HEK293T (cell line): ENCODE measurements around the gene MPZL3.

Experiments used
- CTCF ChIA-PET: fragments of 350-600 bp; formaldehyde crosslinking; extraction: SDS; loops from one replicate; lab custom pipeline; 2021; ENCODE audit warnings: antibody characterized with exemption, inconsistent platforms; lab: Yijun Ruan, JAX
- POLR2A ChIA-PET: fragments of 350-600 bp; formaldehyde crosslinking; extraction: SDS; loops from one replicate; lab custom pipeline; 2020; ENCODE audit warnings: antibody characterized with exemption, inconsistent platforms; lab: Yijun Ruan, JAX
- DNase-seq: peaks from one replicate; pipeline ENCODE4 v3.0.0; 2012; ENCODE audit warnings: mixed read lengths; ENCODE audit errors: extremely low spot score
- ARNT ChIP-seq: fragments of 450-650 bp; IDR thresholded peaks from 2 replicates; pipeline ENCODE4 v1.6.1; 2017; ENCODE audit warnings: mild to moderate bottlenecking
- BHLHE40 ChIP-seq: fragments of 450-650 bp; IDR thresholded peaks from 2 replicates; pipeline ENCODE4 v1.6.1; 2016; ENCODE audit warnings: mild to moderate bottlenecking, moderate library complexity, borderline replicate concordance
- CTBP1 ChIP-seq: fragments of 450-650 bp; IDR thresholded peaks from 2 replicates; pipeline ENCODE4 v1.6.1; 2016; ENCODE audit warnings: borderline replicate concordance
- ELF4 ChIP-seq: fragments of 450-650 bp; IDR thresholded peaks from 2 replicates; pipeline ENCODE4 v1.6.1; 2017; ENCODE audit warnings: antibody characterized with exemption
- FOXA1 ChIP-seq: fragments of 450-650 bp; IDR thresholded peaks from 2 replicates; pipeline ENCODE4 v1.6.1; 2016; ENCODE audit warnings: mild to moderate bottlenecking
- FOXK2 ChIP-seq: fragments of 450-650 bp; IDR thresholded peaks from 2 replicates; pipeline ENCODE4 v1.6.1; 2016; ENCODE audit warnings: mild to moderate bottlenecking
- FOXM1 ChIP-seq: fragments of 450-650 bp; IDR thresholded peaks from 2 replicates; pipeline ENCODE4 v1.6.1; 2017; ENCODE audit warnings: mild to moderate bottlenecking, borderline replicate concordance
- HDGF ChIP-seq: fragments of 450-650 bp; IDR thresholded peaks from 2 replicates; pipeline ENCODE4 v1.6.1; 2017; ENCODE audit warnings: antibody characterized with exemption, borderline replicate concordance
- L3MBTL2 ChIP-seq: fragments of 450-650 bp; conservative IDR thresholded peaks from 2 replicates; pipeline ENCODE4 v1.6.1; 2016; ENCODE audit warnings: mild to moderate bottlenecking
- LEF1 ChIP-seq: fragments of 450-650 bp; IDR thresholded peaks from 2 replicates; pipeline ENCODE4 v1.6.1; 2017; ENCODE audit warnings: mild to moderate bottlenecking, borderline replicate concordance
- NFRKB ChIP-seq: fragments of 450-650 bp; IDR thresholded peaks from 2 replicates; pipeline ENCODE4 v1.6.1; 2016; ENCODE audit warnings: mild to moderate bottlenecking, moderate library complexity
- SP1 ChIP-seq: fragments of 450-650 bp; IDR thresholded peaks from 2 replicates; pipeline ENCODE4 v1.6.1; 2017
- SUZ12 ChIP-seq: fragments of 450-650 bp; IDR thresholded peaks from 2 replicates; pipeline ENCODE4 v1.6.1; 2016; ENCODE audit warnings: mild to moderate bottlenecking
- TARDBP ChIP-seq: fragments of 450-650 bp; IDR thresholded peaks from 2 replicates; pipeline ENCODE4 v1.6.1; 2016
- ZNF384 ChIP-seq: fragments of 450-650 bp; IDR thresholded peaks from 2 replicates; pipeline ENCODE4 v1.6.1; 2016
- TF ChIP-seq, protein P1 (sequence below): fragments of 450-650 bp; IDR thresholded peaks from 2 replicates; pipeline ENCODE4 v1.6.1; 2016

MPZL3 gene

DNA sequence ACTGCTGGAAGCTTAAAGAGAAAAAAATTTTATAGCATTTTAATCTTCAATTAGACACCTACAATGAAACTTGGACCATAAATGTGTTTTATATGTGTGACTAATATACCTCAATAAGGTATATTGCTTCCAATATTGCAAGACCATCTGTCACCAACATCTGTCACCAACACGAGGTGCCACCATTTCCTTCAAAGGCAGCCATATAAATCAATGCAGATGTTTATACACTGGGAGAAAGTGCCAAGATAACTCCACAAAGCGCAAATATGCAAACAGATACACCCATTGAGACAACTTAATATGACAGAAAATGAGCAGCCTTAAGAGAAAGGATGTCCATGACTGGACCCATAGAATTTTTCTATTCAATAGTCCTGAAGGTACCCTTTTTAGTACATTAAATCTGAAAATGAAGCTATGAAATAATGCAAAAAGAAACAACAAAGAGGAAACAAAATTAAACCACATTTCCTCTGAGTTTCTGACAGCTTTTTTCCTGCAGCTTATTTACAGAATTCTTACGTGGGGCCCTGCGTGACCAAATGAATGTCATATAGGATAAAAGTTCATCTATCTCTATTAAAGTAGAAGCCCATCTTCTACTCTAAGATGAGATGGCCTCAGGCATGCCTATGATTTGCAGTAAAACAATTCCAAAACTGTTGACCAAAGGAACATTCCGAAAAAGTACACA, 12.5 kb downstream of the MPZL3 start:
- POLR2A ChIA-PET = no interaction called here
- DNase-seq = no peak
- CTCF ChIA-PET = no interaction called here
- TF ChIP-seq LEF1 (no peak), SP1 (no peak), ZNF384 (no peak), FOXK2 (no peak), ELF4 (no peak), BHLHE40 (no peak), TARDBP (no peak), SUZ12 (no peak), L3MBTL2 (no peak), CTBP1 (no peak), NFRKB (no peak), ARNT (no peak), FOXA1 (no peak), FOXM1 (no peak), HDGF (no peak)

DNA sequence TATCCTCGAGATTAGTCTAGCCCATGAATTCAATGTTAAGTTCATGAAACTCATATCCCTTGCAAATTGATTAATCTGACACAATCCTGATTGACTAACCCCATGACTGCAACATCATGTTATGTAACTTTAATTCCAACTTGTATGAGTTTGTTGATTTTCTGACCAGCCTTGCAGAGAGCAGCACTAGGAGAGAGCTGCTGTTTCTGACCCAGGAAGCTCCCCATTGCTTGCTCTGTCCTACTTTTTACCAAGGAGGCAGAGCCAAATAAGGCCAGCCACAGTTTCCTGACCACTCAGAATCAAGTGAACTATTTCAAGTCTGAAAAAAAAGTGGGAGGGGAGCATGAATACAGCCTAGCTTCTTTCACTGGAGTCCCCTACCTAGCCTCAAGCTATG, 13.2 kb downstream of the MPZL3 start:
- DNase-seq = no peak
- ChIA-PET POLR2A (no interaction called here), CTCF (no interaction called here)
- no peak for TF ChIP-seq ELF4
- TF ChIP-seq HDGF = no peak
- no peak for TF ChIP-seq TARDBP
- no peak for TF ChIP-seq CTBP1
- no peak for TF ChIP-seq SP1
- no peak for TF ChIP-seq SUZ12

DNA sequence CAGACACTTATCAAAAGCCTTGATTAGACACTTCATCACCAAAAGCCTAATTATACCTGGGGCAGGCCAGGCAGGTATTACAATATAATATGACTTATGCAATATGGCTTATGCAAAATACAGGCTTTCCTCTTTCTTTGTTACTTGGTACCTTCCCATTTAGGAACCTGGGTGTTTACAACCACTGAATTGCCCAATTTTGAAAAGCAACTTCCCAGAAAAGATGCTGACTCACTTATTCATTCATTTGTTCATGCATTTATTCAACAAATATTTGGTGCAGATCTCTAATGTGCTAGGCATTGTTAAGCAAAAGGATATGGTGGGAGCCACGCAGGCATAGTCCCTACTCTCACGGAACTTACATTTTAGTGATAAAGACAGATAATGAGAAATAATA, 13.7 kb downstream of the MPZL3 start:
- TF ChIP-seq NFRKB (no peak), FOXA1 (no peak), L3MBTL2 (no peak), LEF1 (no peak), SP1 (no peak), ZNF384 (no peak), FOXM1 (no peak), TARDBP (no peak), HDGF (no peak), BHLHE40 (no peak), ARNT (no peak), CTBP1 (no peak), ELF4 (no peak)
- TF ChIP-seq, protein P1, sequence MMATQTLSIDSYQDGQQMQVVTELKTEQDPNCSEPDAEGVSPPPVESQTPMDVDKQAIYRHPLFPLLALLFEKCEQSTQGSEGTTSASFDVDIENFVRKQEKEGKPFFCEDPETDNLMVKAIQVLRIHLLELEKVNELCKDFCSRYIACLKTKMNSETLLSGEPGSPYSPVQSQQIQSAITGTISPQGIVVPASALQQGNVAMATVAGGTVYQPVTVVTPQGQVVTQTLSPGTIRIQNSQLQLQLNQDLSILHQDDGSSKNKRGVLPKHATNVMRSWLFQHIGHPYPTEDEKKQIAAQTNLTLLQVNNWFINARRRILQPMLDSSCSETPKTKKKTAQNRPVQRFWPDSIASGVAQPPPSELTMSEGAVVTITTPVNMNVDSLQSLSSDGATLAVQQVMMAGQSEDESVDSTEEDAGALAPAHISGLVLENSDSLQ = no peak
- POLR2A ChIA-PET = no interaction called here
- CTCF ChIA-PET = no interaction called here
- no peak for DNase-seq

DNA sequence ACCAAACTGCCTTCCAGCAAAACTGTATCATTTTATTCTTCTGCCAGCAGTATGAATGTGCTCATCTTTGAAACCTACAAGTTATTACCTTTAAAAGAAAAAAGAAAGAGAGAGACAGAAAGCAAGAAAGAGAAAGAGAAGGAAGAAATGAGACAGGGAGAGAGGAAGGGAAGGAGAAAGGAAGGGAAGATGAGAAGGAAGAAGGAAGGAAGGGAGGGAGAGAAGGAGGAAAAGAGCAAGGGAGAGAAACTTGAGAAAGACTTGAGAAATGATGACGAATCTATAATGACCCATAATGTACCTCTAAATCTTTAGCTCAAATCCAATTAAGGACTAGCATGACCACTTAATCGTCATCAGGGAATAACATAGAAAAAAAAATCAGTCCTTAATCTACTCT, 16.0 kb downstream of the MPZL3 start:
- DNase-seq = no peak
- CTCF ChIA-PET = no interaction called here
- POLR2A ChIA-PET = no interaction called here

DNA sequence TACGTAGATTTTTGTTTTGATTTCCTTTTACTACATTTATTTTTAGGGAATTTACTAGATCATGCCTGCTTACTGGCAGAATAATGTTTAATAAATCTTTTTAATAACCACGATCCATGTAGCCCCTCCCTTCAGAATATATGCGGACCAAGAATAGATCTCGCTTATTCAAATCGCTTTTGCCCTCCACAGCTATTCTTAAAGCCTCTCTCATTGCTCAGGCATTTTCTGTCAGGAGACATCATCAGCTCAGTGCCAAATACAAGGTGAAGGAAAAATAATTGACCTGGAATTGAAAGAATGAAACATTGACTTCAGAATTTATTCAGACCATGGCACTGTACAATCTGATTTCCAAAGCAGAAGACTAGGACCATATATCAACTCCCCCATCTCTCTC, 17.3 kb downstream of the MPZL3 start:
- DNase-seq = no peak
- POLR2A ChIA-PET = no interaction called here
- CTCF ChIA-PET = no interaction called here
- no peak for TF ChIP-seq ARNT
- no peak for TF ChIP-seq FOXK2

More for the DNA sequence above, 16.0 kb downstream of the MPZL3 start:
- TF ChIP-seq LEF1 = no peak
- TF ChIP-seq, protein P1 = no peak
- TF ChIP-seq L3MBTL2 = no peak

DNA sequence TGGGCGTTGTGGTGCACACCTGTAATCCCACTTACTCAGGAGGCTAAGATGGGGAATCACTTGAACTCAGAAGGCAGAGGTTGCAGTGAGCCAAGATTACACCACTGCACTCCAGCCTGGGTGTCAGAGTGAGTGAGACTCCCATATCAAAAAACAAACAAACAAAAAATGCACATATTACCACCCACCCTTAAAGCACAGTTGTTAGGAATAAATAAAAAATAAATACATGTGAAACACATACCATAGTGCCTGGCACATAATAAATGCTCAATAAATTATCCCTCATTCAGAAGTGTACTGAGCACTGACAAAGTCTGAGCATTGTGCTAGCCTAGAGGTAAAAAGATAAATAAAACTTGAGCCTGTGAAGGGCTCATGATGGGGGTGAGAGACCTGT, 18.3 kb downstream of the MPZL3 start:
- DNase-seq = no peak
- ChIA-PET CTCF (no interaction called here), POLR2A (no interaction called here)
- TF ChIP-seq TARDBP = no peak
- no peak for TF ChIP-seq CTBP1

DNA sequence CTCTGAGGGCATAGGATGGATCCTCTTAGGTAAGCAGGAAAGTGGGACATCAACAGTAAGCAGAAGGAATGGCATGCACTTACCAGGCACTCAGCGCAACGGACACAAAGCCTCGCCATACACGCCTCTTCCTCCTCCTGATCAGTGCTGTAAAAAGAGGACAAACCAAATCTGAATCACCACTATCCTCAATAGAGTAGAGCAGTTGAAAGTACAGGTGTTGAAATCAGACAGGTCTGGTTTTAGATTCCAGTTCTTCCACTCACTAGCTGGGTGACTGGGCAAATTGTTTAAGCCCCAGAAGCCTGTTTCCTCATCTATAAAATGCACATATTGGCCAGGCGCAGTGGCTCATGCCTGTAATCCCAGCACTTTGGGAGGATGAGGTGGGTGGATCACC, 18.8 kb downstream of the MPZL3 start:
- TF ChIP-seq BHLHE40 (no peak), CTBP1 (no peak), ZNF384 (no peak), SP1 (no peak), L3MBTL2 (no peak)
- no peak for DNase-seq
- ChIA-PET CTCF (interaction anchor here (1.1 kb wide), 1 partner anchor 35 kb away, joined by 3 read pairs; no protein-coding TSS in a partner anchor), POLR2A (no interaction called here)

DNA sequence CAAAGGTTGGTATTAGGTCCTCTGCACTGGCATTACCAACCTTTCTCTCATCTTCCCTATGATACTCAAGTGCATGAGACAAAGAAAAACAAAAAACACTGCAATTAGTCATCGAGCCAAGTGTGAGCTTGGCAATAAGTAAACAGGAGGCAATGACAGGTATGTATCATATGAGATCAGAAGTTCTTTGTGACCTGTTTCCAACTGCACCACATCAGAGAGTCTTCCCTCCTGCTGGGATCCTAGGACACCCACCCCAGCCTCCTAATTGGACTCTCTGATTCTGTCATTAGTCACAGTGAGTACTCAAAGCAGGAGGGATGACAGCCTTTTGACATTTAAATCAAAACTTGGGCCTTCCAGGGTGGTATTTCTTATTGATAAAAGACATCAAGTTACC, 19.5 kb downstream of the MPZL3 start:
- CTCF ChIA-PET = interaction anchor here (1.1 kb wide), 1 partner anchor 34 kb away, joined by 3 read pairs; no protein-coding TSS in a partner anchor

More for the DNA sequence above, 19.5 kb downstream of the MPZL3 start:
- DNase-seq = no peak
- no peak for TF ChIP-seq BHLHE40
- no peak for TF ChIP-seq ELF4
- TF ChIP-seq TARDBP = no peak
- TF ChIP-seq FOXA1 = no peak
- TF ChIP-seq SP1 = no peak
- no peak for TF ChIP-seq CTBP1
- TF ChIP-seq, protein P1 = no peak
- TF ChIP-seq LEF1 = no peak
- no peak for TF ChIP-seq SUZ12
- TF ChIP-seq FOXM1 = no peak
- no peak for TF ChIP-seq L3MBTL2
- no peak for TF ChIP-seq ZNF384
- TF ChIP-seq HDGF = no peak
- no peak for TF ChIP-seq NFRKB
- POLR2A ChIA-PET = no interaction called here
